ENCODE data around the gene TPM3. TPM values are rescaled to one million over a fixed set of nuclear protein-coding genes. Genes with fewer than 3 reads are reported as not detected.

Gene TPM3
- total and polyA plus RNA-seq, 9 of the 15 experiments (the other 6 are each of a cell fraction or from before 2014, with no cell fraction given), result 202 to 604 (median 421) TPM

DNA sequence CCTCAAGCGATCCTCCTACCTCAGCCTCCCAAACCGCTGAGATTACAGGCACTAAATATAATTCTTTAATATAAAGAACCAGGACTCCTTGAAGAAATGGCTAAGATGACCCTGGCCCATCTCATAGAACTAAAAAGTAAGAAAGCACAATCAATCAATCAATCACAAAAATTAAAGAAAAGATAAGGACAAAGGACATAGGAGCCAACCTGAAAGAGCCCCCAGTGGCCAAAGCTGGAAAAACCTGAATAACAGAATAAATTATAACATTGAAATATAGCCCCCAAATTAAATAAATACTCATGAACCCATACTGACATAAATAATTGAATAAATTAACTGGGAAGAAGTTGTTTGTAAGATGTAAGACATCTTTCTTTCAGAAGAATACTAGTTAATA lies 45.9 kb downstream of the TPM3 start (continued):
- no peak for TF ChIP-seq SIX5 (IDR thresholded peaks at IDR 0.05; ENCODE audit: borderline replicate concordance in 1 of 2, insufficient read depth in 1 of 2, low read depth in 1 of 2, low read length in 2 of 2)
- TF ChIP-seq ZKSCAN8 (CRISPR knock-in tag; IDR thresholded peaks at IDR 0.05), result no peak
- TF ChIP-seq, protein P1, sequence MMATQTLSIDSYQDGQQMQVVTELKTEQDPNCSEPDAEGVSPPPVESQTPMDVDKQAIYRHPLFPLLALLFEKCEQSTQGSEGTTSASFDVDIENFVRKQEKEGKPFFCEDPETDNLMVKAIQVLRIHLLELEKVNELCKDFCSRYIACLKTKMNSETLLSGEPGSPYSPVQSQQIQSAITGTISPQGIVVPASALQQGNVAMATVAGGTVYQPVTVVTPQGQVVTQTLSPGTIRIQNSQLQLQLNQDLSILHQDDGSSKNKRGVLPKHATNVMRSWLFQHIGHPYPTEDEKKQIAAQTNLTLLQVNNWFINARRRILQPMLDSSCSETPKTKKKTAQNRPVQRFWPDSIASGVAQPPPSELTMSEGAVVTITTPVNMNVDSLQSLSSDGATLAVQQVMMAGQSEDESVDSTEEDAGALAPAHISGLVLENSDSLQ (IDR thresholded peaks at IDR 0.05), result peak; percentile 37; the same call in 1 of the 2 replicates
- TF ChIP-seq, protein P2, sequence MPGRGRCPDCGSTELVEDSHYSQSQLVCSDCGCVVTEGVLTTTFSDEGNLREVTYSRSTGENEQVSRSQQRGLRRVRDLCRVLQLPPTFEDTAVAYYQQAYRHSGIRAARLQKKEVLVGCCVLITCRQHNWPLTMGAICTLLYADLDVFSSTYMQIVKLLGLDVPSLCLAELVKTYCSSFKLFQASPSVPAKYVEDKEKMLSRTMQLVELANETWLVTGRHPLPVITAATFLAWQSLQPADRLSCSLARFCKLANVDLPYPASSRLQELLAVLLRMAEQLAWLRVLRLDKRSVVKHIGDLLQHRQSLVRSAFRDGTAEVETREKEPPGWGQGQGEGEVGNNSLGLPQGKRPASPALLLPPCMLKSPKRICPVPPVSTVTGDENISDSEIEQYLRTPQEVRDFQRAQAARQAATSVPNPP (IDR thresholded peaks at IDR 0.05; ENCODE audit: borderline replicate concordance, insufficient read depth, insufficient read length), result no peak
- peak; percentile 18 for TF ChIP-seq MEIS2 (IDR thresholded peaks at IDR 0.05; ENCODE audit: partially characterized antibody)
- TF ChIP-seq, protein P3, sequence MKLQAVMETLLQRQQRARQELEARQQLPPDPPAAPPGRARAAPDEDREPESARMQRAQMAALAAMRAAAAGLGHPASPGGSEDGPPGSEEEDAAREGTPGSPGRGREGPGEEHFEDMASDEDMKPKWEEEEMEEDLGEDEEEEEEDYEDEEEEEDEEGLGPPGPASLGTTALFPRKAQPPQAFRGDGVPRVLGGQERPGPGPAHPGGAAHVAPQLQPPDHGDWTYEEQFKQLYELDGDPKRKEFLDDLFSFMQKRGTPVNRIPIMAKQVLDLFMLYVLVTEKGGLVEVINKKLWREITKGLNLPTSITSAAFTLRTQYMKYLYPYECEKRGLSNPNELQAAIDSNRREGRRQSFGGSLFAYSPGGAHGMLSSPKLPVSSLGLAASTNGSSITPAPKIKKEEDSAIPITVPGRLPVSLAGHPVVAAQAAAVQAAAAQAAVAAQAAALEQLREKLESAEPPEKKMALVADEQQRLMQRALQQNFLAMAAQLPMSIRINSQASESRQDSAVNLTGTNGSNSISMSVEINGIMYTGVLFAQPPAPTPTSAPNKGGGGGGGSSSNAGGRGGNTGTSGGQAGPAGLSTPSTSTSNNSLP (IDR thresholded peaks at IDR 0.05; ENCODE audit: borderline replicate concordance, low read depth, low read length), result peak; percentile 67; the same call in 1 of the 2 replicates

DNA sequence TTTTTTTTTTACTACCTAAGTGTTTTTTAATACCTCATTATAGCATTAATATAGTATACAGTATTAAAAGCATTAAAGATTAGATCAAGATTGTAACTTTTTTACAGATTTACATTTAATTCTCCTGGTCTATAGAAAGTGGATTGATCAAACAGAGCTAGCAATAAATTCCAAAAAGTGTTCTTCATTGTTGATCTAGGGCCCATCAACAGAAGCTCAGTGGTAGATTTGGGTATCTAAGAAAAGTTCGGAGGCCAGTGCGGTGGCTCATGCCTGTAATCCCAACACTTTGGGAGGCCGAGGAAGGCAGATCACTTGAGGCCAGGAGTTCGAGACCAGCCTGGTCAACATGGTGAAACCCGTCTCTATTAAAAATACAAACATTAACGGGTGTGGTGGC lies 49.5 kb downstream of the TPM3 start:
- Histone ChIP-seq H3K9me3 (replicated peaks; ENCODE audit: control insufficient read depth, insufficient read depth, low read depth, low read length) (no peaks in the 10 kb centered on the region), H3K27ac (ENCODE audit: extremely low read depth, low read depth, low read length) (no peak overlapping the region), H2AFZ (ENCODE audit: low read depth, low read length) (no peak overlapping the region), H3K9me1 (ENCODE audit: control insufficient read depth, insufficient read depth, low read length) (no peaks in the 10 kb centered on the region), H3K9ac (ENCODE audit: insufficient read depth in 1 of 2, low read depth in 2 of 2, low read length in 2 of 2) (no peak overlapping the region), H3K4me1 (replicated peaks in 1 of 2; ENCODE audit: control insufficient read depth in 2 of 2, insufficient read depth in 2 of 2, low read length in 2 of 2) (peaks cover 0 to 3% of the 10 kb centered on the region in 2 experiments; a peak in 2 of 5 replicates), H3K4me3 (no peak overlapping the region), H4K20me1 (replicated peaks; ENCODE audit: control insufficient read depth, insufficient read depth, low read length) (no peaks in the 10 kb centered on the region), H3K36me3 (ENCODE audit: control insufficient read depth, insufficient read depth, low read length) (no peaks in the 10 kb centered on the region), H3K4me2 (ENCODE audit: insufficient read depth, low read length) (no peak overlapping the region), H3K79me2 (ENCODE audit: control insufficient read depth, insufficient read depth, low read length) (no peaks in the 10 kb centered on the region), H3K27me3 (ENCODE audit: control insufficient read depth in 2 of 2, insufficient read depth in 2 of 2, low read length in 2 of 2) (no peaks in the 10 kb centered on the region)
- 89% methylated on average over 6 of the region's 6 CpGs for WGBS (ENCODE audit: insufficient coverage, low coverage, missing lambda C conversion rate)
- no peak for ATAC-seq
- no peak for FAIRE-seq
- no peak for DNase-seq (ENCODE audit: extremely low read depth in 1 of 4, low spot score in 3 of 4)
- POLR2A ChIA-PET, result no interaction called here
- in situ Hi-C loops (cut with MboI) (no loop called here), intact Hi-C loops (cut with micrococcal nuclease) (no loop called here)
- CTCF ChIA-PET (ENCODE audit: low intra/inter-chr PET ratio), result no interaction called here
- BruUV-seq (replicated peaks), result no TSS peak
- TF ChIP-seq KHSRP (IDR thresholded peaks at IDR 0.05) (no peak), ZNF408 (CRISPR knock-in tag; IDR thresholded peaks at IDR 0.05; ENCODE audit: low read depth) (no peak), ETS2 (tag; IDR thresholded peaks at IDR 0.05; ENCODE audit: borderline replicate concordance, poor library complexity, severe bottlenecking) (no peak), MAFG (tag; conservative IDR thresholded peaks at IDR 0.05) (no peak), CCAR2 (IDR thresholded peaks at IDR 0.05; ENCODE audit: low read depth, low read length) (no peak), TFAM (CRISPR knock-in tag; conservative IDR thresholded peaks at IDR 0.05) (no peak)
- TF ChIP-seq, protein P4, sequence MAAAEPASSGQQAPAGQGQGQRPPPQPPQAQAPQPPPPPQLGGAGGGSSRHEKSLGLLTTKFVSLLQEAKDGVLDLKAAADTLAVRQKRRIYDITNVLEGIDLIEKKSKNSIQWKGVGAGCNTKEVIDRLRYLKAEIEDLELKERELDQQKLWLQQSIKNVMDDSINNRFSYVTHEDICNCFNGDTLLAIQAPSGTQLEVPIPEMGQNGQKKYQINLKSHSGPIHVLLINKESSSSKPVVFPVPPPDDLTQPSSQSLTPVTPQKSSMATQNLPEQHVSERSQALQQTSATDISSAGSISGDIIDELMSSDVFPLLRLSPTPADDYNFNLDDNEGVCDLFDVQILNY (CRISPR knock-in tag; IDR thresholded peaks at IDR 0.05), result no peak
- TF ChIP-seq, protein P5, sequence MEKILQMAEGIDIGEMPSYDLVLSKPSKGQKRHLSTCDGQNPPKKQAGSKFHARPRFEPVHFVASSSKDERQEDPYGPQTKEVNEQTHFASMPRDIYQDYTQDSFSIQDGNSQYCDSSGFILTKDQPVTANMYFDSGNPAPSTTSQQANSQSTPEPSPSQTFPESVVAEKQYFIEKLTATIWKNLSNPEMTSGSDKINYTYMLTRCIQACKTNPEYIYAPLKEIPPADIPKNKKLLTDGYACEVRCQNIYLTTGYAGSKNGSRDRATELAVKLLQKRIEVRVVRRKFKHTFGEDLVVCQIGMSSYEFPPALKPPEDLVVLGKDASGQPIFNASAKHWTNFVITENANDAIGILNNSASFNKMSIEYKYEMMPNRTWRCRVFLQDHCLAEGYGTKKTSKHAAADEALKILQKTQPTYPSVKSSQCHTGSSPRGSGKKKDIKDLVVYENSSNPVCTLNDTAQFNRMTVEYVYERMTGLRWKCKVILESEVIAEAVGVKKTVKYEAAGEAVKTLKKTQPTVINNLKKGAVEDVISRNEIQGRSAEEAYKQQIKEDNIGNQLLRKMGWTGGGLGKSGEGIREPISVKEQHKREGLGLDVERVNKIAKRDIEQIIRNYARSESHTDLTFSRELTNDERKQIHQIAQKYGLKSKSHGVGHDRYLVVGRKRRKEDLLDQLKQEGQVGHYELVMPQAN (IDR thresholded peaks at IDR 0.05; ENCODE audit: borderline replicate concordance), result no peak

All from K562 (cell line).